Keratinocyte (primary cell): Measurements from ENCODE around the gene ACOT7.

Experiments
- CTCF ChIP-seq, 3 experiments: IDR thresholded peaks in 1 of 3; conservative IDR thresholded peaks in 1 of 3; optimal IDR thresholded peaks in 1 of 3; 2 replicates in 2 of 3; 3 replicates in 1 of 3; pipeline versions ENCODE3 to v1.5.1; 2011; ENCODE audit warnings: low read length in 3 of 3, mild to moderate bottlenecking in 3 of 3, moderate library complexity in 2 of 3, control low read depth in 1 of 3, inconsistent platforms in 1 of 3; ENCODE audit not compliant: insufficient read depth in 2 of 3; ENCODE audit errors: extremely low read depth in 1 of 3
- EZH2 ChIP-seq: IDR thresholded peaks from one replicate; pipeline ENCODE4 v1.6.1; 2012; ENCODE audit warnings: inconsistent platforms, mild to moderate bottlenecking, low read length, moderate library complexity

GRCh38 chr1:6352138-6352563, 41.4 kb downstream of the ACOT7 start:
- TF ChIP-seq EZH2 = no peak
- no peak for TF ChIP-seq CTCF (optimal IDR thresholded peaks at IDR 0.05 in 1 of 3, IDR thresholded peaks at IDR 0.05 in 1 of 3, conservative IDR thresholded peaks at IDR 0.05 in 1 of 3; ENCODE audit: extremely low read depth in 1 of 3, insufficient read depth in 2 of 3, low read length in 3 of 3)
